Measurements from ENCODE around the gene KRTCAP3.
"Not testable (repeated sequence)": the region's sequence is repeated elsewhere in the genome, so short reads cannot be mapped to it uniquely, and the experiment has no call there.

The KRTCAP3 gene

DNA sequence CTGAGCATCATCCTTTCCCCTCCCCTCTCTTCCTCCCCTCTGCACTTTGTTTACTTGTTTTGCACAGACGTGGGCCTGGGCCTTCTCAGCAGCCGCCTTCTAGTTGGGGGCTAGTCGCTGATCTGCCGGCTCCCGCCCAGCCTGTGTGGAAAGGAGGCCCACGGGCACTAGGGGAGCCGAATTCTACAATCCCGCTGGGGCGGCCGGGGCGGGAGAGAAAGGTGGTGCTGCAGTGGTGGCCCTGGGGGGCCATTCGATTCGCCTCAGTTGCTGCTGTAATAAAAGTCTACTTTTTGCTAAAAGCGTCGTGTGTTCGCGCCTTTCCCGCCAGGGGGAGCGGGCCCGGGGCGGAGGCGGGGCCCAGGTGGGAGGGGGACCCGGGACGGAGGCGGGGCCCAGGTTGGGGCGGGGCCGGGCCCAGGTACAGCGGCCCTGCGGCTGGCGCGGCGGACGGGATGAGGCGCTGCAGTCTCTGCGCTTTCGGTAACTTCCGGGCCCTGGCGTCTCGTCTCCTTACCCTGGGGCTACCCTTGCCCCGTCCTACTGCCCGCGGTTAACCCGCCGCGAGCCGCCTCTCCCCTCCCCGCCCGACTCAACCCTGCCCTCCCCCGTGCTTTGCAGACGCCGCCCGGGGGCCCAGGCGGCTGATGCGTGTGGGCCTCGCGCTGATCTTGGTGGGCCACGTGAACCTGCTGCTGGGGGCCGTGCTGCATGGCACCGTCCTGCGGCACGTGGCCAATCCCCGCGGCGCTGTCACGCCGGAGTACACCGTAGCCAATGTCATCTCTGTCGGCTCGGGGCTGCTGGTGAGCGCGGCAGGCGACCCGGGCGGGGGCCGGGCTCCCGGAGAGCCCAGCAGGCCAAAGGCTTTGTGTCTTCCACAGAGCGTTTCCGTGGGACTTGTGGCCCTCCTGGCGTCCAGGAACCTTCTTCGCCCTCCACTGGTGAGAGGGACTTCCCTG, at the start of gene KRTCAP3:
TSS of gene KRTCAP3 (plus strand) at position 424 of the 962 bp plus-strand sequence. CDS start at position 456, 32 bp downstream.
- peak; percentile 21 to 71 for DNase-seq

- DNase-seq = no peak
These were observed 49.0 kb upstream of the KRTCAP3 start for GRCh38 chr2:27393225-27393624.

DNA sequence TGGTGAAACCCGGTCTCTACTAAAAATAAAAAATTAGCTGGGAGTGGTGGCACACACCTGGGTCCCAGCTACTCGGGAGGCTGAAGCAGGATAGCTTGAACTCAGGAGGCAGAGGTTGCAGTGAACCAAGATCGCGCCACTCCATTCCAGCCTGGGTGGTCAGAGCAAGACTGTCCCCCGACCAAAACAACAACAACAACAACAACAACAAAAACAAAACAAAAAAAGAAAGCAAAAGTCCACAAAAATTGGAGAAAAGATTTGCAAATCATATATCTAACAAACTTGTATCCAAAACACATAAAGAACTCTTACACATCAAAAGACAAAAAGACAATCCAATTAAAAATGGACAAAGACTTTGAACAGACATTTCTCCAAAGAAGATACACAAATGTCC, 43.2 kb upstream of the KRTCAP3 start:
- no peak for DNase-seq

DNA sequence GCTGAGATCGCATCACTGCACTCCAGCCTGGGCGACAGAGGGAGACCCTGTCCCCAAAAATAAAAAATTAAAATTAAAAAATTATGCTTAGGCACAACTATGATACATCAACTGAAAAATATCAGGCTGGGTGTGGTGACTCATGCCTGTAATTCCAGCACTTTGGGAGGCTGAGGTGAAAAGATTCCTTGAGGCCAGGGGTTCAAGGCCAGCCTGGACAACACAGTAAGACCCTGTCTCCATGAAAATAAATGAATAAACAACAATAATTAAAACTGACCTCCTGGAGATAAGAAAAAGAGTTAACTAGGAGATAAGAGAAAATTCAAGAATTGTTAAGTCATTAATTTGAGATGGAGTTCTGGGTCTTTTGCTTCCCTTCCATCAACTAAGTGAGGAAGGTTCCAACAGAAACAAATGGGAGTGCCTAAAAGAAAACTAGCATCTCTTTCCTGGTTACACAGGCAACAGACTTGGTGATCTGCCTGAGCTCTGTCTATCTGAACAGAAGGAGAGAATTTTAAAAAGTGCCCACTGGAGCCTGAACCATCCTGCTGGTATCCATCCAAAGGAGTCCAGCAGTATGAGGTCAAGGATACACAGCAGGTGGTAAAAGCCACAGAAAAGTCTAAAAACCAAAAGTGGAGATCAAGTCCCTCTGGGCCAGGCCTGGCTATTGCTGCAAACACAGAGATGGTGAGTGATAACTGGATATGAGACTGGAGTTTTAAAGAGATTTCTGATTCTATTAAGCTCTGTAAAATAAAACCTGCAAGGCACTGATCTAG, 41.6 kb upstream of the KRTCAP3 start:
- no peak for DNase-seq

DNA sequence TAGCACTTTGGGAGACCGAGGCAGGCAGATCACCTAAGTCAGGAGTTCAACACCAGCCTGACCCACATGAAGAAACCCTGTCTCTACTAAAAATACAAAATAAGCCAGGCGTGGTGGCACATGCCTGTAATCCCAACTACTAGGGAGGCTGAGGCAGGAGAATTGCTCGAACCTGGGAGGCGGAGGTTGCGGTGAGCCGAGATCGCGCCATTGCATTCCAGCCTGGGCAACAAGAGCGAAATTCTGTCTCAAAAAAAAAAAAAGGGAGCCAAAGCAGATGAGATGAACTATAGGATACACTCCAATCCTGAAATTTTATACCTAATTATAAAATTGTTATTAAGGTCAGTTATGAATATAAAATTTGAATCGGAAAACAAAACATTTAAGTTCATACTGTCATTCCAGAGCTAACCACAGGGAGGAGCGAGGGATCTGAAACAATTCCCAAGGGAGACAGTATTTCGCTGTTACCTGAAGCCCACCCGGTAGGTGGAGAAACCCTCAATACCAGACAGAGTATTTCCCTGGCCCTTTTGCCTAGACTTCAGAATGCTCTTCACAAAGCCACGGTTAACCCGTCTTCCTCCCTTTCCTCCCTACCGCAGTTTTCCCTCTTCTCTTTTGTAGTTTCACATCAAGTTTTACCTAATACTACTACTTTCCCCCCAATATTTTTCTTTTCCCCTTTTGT, 34.2 kb upstream of the KRTCAP3 start:
- no peak for DNase-seq

GRCh38 chr2:27408601-27409320, 33.4 kb upstream of the KRTCAP3 start:
- no peak for DNase-seq

DNA sequence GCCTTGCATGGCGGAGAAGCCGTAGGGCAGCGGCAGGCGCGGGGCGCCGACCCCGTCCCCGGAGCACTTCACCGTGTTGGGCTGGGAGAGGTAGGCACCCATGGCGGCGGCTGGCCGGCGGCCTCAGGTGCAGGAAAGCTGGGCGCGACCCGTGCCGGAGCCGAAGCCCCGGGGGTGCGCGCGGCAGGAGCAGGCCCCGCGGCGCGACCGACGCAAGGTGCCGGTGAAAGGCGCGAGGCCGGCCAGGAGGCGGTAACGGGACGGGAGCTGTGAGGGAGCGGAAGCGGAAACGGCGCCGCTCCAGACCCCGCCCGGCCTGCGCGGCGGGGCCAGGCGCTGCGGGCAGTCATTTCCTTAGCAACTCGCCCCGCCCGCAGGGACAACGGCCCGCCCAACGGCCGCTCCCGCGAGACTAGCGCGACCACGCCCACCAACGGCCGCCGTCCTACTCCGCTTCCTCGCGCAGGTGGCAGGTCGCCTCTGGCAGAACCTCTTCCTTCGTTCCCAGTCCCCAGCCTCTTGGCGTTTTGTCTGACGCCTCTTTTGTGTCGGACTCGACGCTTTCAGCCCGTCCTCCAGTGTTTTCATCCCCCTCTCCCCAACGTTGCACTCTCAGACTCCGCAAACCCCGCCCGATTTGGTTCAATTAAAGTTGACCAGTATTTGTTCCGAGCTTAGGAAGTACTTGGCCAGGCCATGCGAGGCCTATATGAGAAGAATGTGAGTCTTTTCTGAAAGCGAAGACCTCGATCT, 32.7 kb upstream of the KRTCAP3 start, which contains the start of gene PPM1G:
TSS of gene PPM1G (minus strand) at position 271 of the 753 bp plus-strand sequence. CDS start at position 102, 169 bp downstream.
- peak; percentile 95 for DNase-seq

GRCh38 chr2:27412419-27413152, 29.6 kb upstream of the KRTCAP3 start:
- no peak for DNase-seq

DNA sequence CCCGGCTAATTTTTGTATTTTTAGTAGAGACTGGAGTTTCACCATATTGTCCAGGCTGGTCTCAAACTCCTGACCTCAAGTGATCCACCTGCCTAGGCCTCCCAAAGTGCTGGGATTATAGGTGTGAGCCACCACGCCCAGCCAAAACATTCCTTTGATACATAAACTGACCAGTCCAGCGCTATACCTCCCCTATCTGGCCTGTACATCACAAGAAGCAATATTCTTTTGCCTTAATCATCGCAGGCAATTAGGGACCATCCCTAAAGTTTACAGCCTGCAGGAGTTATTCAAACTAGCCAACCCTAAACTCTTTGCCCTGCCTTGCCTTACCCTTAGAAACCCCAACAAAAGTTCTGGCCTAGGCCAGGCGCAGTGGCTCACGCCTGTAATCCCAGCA, 26.0 kb upstream of the KRTCAP3 start:
- no peak for DNase-seq

GRCh38 chr2:27420996-27421395, 21.2 kb upstream of the KRTCAP3 start:
- DNase-seq = no peak

- no peak for DNase-seq
These were observed 20.4 kb upstream of the KRTCAP3 start for GRCh38 chr2:27421660-27422250.

- DNase-seq = no peak
These were observed 19.2 kb upstream of the KRTCAP3 start for GRCh38 chr2:27422958-27423357.

GRCh38 chr2:27425039-27425438, 17.1 kb upstream of the KRTCAP3 start:
- DNase-seq = not testable (repeated sequence)

DNA sequence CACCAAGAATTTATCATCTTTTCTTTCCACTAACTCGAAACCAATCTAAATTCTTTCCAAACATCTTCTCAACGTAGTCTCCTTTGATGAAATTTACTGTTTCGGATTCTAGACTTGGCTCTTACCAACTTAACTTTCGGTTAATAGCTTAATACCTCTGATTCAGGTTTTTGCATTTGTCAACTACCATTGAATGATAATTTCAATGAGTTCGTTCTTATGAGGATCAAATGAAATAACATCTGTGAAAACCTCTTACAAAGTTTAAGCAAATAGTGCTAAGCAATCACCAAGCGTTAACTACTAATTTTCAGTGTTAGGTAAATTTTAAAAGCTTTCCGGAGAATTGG, 14.3 kb upstream of the KRTCAP3 start:
- DNase-seq = no peak

- DNase-seq = peak; percentile 86 to 89
These were observed 13.8 kb upstream of the KRTCAP3 start, which contains the start of gene NRBP1 for GRCh38 chr2:27428213-27428977. TSS of gene NRBP1 (plus strand) at chr2:27428631. CDS start at chr2:27433274, 4,643 bp downstream.

DNA sequence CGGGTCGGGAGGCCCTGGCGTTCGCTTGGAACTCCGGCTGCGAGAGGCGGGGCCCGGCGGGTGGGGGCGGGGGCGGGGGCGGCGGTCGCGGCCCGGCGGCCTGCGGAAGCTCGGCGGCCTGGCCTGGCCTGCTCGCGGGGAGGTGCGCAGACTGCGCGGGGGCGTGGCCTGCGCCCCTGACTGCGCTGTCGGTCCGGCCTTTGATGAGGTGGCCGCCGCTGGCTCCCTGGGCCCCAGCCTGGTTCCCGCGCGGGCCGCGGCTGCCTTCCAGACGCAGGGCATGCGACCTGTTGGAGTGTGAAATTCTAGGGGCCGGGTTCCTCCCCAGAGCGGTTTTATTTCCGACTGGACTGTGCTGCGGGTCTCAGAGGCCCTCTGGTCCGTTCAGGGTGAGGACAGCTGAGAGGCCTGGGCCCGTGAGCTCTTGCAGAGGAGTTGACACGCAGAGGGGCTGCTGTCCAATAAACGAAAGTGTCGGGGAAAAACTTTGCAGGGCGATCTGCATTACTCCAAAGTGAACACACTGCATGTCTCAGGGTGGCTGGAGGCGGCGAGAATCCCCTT, 13.1 kb upstream of the KRTCAP3 start:
- DNase-seq = peak; percentile 80

GRCh38 chr2:27431395-27431794, 10.8 kb upstream of the KRTCAP3 start:
- peak; percentile 15 to 39 for DNase-seq

- no peak for DNase-seq
These were observed 6.6 kb upstream of the KRTCAP3 start for GRCh38 chr2:27435628-27436027.

Data from CD4-positive, alpha-beta T cell treated with Interleukin-4 for 1 hour (primary cell).